ENCODE data around the gene VASP. TPM values are rescaled to one million over a fixed set of nuclear protein-coding genes. Genes with fewer than 3 reads are reported as not detected.

The VASP gene
- total and polyA plus RNA-seq, 10 donors: 146 to 386 (median 199) TPM

DNA sequence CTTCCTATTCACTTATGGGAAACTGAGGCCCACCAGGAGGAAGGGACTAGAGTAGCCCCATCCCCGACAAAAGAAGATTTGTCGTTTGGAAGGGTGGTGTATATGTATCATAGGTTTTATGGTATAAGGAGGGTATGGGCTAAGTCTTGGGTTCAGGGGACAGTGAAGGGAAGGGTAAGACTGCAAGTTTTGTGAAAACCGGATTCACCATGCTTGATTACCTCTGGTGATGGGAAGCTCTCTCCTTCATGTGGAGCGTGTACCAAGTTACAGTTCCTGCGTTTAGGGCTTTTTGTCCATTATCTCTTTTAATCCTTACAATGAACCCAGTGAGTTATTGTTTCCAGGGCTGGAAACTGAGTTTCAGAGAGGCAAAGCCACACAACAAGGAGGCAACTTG lies 3.8 kb downstream of the VASP start:
- TF ChIP-seq, protein P1, sequence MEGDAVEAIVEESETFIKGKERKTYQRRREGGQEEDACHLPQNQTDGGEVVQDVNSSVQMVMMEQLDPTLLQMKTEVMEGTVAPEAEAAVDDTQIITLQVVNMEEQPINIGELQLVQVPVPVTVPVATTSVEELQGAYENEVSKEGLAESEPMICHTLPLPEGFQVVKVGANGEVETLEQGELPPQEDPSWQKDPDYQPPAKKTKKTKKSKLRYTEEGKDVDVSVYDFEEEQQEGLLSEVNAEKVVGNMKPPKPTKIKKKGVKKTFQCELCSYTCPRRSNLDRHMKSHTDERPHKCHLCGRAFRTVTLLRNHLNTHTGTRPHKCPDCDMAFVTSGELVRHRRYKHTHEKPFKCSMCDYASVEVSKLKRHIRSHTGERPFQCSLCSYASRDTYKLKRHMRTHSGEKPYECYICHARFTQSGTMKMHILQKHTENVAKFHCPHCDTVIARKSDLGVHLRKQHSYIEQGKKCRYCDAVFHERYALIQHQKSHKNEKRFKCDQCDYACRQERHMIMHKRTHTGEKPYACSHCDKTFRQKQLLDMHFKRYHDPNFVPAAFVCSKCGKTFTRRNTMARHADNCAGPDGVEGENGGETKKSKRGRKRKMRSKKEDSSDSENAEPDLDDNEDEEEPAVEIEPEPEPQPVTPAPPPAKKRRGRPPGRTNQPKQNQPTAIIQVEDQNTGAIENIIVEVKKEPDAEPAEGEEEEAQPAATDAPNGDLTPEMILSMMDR (IDR thresholded peaks at IDR 0.05 in 8 of 11, conservative IDR thresholded peaks at IDR 0.05 in 3 of 11): no peak
- no peak for TF ChIP-seq POLR2AphosphoS5 (IDR thresholded peaks at IDR 0.05)
- H3K36me3 ChIP-seq: peaks cover 0 to 52% (median 4%) of the 10 kb centered on the region in 6 donors
- DNase-seq: no peak
- H3K27me3 ChIP-seq (replicated peaks in 1 of 7): no peaks in the 10 kb centered on the region
- no peaks in the 10 kb centered on the region for H3K9me3 ChIP-seq
- WGBS, 5 donors: 81 to 93% (median 87%) methylated on average over 5 of the region's 5 CpGs
- H3K4me1 ChIP-seq: peaks cover 57 to 80% (median 72%) of the 10 kb centered on the region in 6 donors
- H3K27ac ChIP-seq: peak overlapping the region in 6 of 8 donors; percentile 14 to 100 (median 98)
- H3K4me3 ChIP-seq: peak overlapping the region in 4 of 8 donors; percentile 96 to 100 (median 99)
- intact Hi-C loops (cut with DNase I; ENCODE audit: low total_unique reads): no loop called here

DNA sequence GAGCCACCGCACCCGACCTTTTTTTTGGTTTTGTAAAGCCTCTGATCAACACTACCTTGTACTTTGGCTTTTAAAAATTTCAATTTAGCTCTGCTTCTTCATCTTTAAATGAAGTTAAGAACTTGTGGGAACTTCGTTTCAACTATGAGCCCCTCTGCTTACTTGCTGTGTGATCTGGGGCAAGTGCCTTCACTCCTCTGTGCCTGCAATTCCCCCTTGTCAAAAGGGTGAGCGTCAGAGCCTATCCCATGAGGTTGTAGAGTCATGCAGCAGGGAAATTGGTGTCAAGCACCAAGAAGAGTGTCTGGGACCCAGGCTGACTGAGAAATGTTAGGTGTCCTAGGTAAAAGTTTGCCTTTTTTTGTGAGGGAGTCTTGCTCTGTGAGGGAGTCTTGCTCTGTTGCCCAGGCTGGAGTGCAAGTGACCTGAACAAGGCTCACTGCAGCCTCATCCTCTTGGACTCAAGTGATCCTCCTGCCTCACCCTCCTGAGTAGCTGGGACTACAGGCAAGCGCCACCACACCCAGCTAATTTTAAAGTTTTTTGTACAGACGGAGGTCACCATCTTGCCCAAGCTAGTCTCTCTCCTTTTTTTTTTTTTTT lies 5.7 kb downstream of the VASP start:
- WGBS, 5 donors: 74 to 86% (median 77%) methylated on average over 6 of the region's 6 CpGs
- intact Hi-C loops (cut with DNase I; ENCODE audit: low total_unique reads): no loop called here
- Histone ChIP-seq H3K9me3 (no peaks in the 10 kb centered on the region), H3K4me1 (peaks cover 56 to 94% (median 76%) of the 10 kb centered on the region in 6 donors), H3K27ac (peak overlapping the region in 7 of 8 donors; percentile 59 to 100 (median 89)), H3K4me3 (peak overlapping the region in 1 of 8 donors; percentile 99), H3K36me3 (peaks cover 0 to 71% (median 13%) of the 10 kb centered on the region in 6 donors), H3K27me3 (replicated peaks in 1 of 7) (no peaks in the 10 kb centered on the region)
- no peak for TF ChIP-seq POLR2A (IDR thresholded peaks at IDR 0.05)
- TF ChIP-seq, protein P1 (IDR thresholded peaks at IDR 0.05 in 8 of 11, conservative IDR thresholded peaks at IDR 0.05 in 3 of 11): no peak
- TF ChIP-seq POLR2AphosphoS5 (IDR thresholded peaks at IDR 0.05): no peak
- no peak for DNase-seq

DNA sequence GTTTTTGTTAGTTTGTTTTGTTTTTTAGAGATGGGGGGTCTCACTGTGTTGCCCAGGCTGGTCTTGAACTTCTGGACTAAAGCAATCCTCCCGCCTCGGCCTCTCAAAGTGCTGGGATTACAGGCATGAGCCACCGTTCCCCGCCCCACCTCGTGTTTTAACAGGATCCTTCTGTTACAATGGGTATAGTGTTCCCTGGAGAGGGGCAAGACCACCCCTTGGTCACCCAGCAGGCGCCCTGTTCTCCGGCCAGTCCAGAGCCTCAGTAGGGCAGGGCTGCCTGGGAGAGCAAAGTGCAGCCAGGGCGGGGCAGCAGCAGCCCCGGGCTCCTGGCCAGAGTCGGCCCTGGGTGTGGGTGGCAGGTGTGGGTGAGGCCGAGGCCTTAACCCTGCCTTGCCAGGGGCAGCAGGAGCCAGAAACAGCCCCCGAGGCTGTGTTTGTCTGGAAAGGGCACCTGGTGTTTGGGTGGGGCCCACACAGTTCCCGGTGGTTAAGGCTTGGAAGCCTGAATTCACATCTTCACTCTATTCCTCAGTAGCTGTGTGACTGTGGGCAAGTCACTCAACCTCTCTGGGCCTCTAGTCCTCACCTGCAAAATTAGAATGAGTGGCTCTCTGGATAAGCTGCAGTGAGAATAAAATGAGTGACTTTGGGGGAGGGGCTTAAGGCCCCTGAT lies 7.2 kb downstream of the VASP start:
- DNase-seq: no peak
- TF ChIP-seq, protein P1 (IDR thresholded peaks at IDR 0.05 in 8 of 11, conservative IDR thresholded peaks at IDR 0.05 in 3 of 11): no peak
- peak in 2 of 3 donors; percentile 8 to 70 for TF ChIP-seq POLR2AphosphoS5 (IDR thresholded peaks at IDR 0.05)
- no peak for TF ChIP-seq POLR2A (IDR thresholded peaks at IDR 0.05)
- Histone ChIP-seq H3K4me3 (peak overlapping the region in 5 of 8 donors; percentile 7 to 99 (median 23)), H3K4me1 (peaks cover 54 to 90% (median 73%) of the 10 kb centered on the region in 6 donors), H3K27ac (peak overlapping the region; percentile 58 to 100 (median 88)), H3K36me3 (peaks cover 0 to 86% (median 29%) of the 10 kb centered on the region in 6 donors), H3K27me3 (replicated peaks in 1 of 7) (no peaks in the 10 kb centered on the region), H3K9me3 (no peaks in the 10 kb centered on the region)
- WGBS, 5 donors: 50 to 59% (median 54%) methylated on average over 6 to 13 of the region's 13 CpGs
- intact Hi-C loops (cut with DNase I; ENCODE audit: low total_unique reads): no loop called here

DNA sequence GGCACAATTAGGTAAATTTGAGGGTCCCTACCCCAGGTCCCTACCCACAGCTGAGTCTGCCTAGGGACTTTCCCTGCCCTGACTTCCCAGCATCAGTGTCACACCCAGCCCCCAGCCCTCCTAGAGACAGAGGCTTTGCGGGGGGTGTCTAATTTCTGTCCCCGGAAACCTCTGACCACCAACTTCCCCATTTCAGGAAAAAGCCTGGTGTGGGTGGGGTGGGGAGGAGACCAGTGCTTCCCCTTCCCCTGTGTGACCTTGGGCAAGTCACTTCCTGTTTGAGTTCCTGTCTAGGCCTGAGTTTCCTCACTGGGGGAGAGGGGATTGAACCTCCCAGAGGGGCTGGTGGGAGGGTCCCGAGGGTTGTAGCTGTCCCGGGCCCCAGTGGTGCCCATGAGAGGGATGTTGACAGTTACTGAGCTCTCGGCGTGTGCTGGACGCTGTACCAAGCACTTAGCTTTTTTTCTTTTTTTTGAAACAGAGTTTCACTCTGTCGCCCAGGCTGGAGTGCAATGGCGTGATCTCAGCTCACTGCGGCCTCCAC lies 7.9 kb downstream of the VASP start:
- WGBS, 5 donors: 16 to 30% (median 23%) methylated on average over 10 of the region's 10 CpGs
- TF ChIP-seq POLR2AphosphoS5 (IDR thresholded peaks at IDR 0.05): peak; percentile 5 to 85 (median 69)
- TF ChIP-seq, protein P1 (IDR thresholded peaks at IDR 0.05 in 8 of 11, conservative IDR thresholded peaks at IDR 0.05 in 3 of 11): peak in 1 of 11 experiments; percentile 14
- no peak for TF ChIP-seq POLR2A (IDR thresholded peaks at IDR 0.05)
- peaks cover 0 to 91% (median 34%) of the 10 kb centered on the region in 6 donors for H3K36me3 ChIP-seq
- peak; percentile 90 for DNase-seq
- intact Hi-C loops (cut with DNase I; ENCODE audit: low total_unique reads): no loop called here
- H3K4me3 ChIP-seq: peak overlapping the region in 4 of 8 donors; percentile 7 to 99 (median 25)
- H3K27ac ChIP-seq: peak overlapping the region; percentile 58 to 100 (median 88)
- no peaks in the 10 kb centered on the region for H3K27me3 ChIP-seq (replicated peaks in 1 of 7)
- H3K4me1 ChIP-seq: peaks cover 47 to 86% (median 67%) of the 10 kb centered on the region in 6 donors
- H3K9me3 ChIP-seq: no peaks in the 10 kb centered on the region

Data from spleen (tissue), 11 donors.